ENCODE measurements around the gene PAQR3.

DNA sequence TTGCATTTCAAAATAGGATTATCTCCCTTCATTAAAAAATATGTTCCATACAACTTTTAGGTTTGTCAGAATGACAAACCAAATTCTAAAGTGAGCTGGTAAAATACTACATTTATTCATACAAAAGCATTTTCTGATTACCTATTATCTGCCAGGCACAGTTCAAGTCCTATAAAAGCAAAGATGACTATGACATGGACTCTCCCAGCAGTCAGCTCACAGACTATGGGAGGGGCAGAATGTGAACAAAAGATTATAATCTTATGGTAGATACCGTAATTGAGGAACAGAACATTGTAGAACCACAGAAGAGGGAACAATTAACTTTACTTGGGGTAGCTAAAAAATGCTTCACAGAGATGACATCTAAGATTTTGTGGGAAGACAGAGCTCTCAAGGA lies 12.4 kb downstream of the PAQR3 start:
- TF ChIP-seq CTCF (IDR thresholded peaks at IDR 0.05) (no peak), POLR2A (IDR thresholded peaks at IDR 0.05) (no peak), POLR2AphosphoS5 (IDR thresholded peaks at IDR 0.05) (no peak)

Data from breast epithelium (tissue), 3 donors.